Psoas muscle (tissue), 8 donors: Measurements from ENCODE around the gene TMEM163. TPM values are rescaled to one million over a fixed set of nuclear protein-coding genes. Genes with fewer than 3 reads are reported as not detected.

Source experiments
- ATAC-seq, 4 donors: fragments of 200-7000 bp; cut with Tn5 transposase; one replicate each; pipeline ENCODE4 v1.9.1; 2020; ENCODE audit warnings: moderate library complexity in 3 of 4, mild to moderate bottlenecking in 2 of 4
- DNase-seq, 2 donors: peaks; one replicate each; pipeline ENCODE4 v3.0.0-alpha.2; 2020
- H3K27ac ChIP-seq: fragments of 200-600 bp; one replicate; pipeline ENCODE4 v1.8.0; 2022
- H3K27me3 ChIP-seq, 3 donors: fragments of 200-600 bp in 1 of 3; one replicate each; pipeline versions ENCODE4 v1.6.1 to v1.8.0; 2013 to 2022; ENCODE audit warnings: low read length in 2 of 3, mild to moderate bottlenecking in 2 of 3, moderate library complexity in 1 of 3; ENCODE audit not compliant: insufficient read depth in 3 of 3
- H3K36me3 ChIP-seq, 2 donors: fragments of 200-600 bp in 1 of 2; one replicate each; pipeline versions ENCODE4 v1.6.1 to v1.8.0; 2013 to 2022; ENCODE audit warnings: low read depth in 1 of 2, mild to moderate bottlenecking in 1 of 2, moderate library complexity in 1 of 2; ENCODE audit not compliant: insufficient read depth in 1 of 2
- H3K4me1 ChIP-seq: fragments of 200-600 bp; one replicate; pipeline ENCODE4 v1.8.0; 2022
- H3K4me3 ChIP-seq: fragments of 200-600 bp; one replicate; pipeline ENCODE4 v1.8.0; 2022; ENCODE audit warnings: mild to moderate bottlenecking
- H3K9me3 ChIP-seq: fragments of 200-600 bp; one replicate; pipeline ENCODE4 v1.8.0; 2022
- CTCF ChIP-seq: fragments of 200-600 bp; IDR thresholded peaks from one replicate; pipeline ENCODE4 v1.8.0; 2022; ENCODE audit warnings: antibody characterized with exemption
- WGBS, 3 donors: extraction: QIAGEN DNeasy Blood & Tissue Kit; methylation state at CpG; one replicate each; pipeline versions ENCODE4 v1.1.6 to v1.1.7; 2013; 5-methylcytosine and 5-hydroxymethylcytosine counted together
- intact Hi-C, 2 donors: fragments of 100-400 bp; cut with DNase I; formaldehyde crosslinking; loops; one replicate each; pipeline versions ENCODE4 v1.11.0 to v1.14.2; 2022
- polyA plus RNA-seq, 3 donors: library from polyadenylated mRNA; stranded (reverse); fragments of 200-250 nt; gene quantifications; one replicate each; pipeline ENCODE4 v1.2.3, GENCODE V29; 2013
- total RNA-seq, 4 donors: library from RNA; stranded (reverse); fragmentation: NEBNext Ultra II Directional in 2 of 4; extraction: Animal tissue kit (Norgen Biotek cat#: 25700) in 2 of 4; gene quantifications; one replicate each; pipeline versions ENCODE4 v1.2.1 to v1.2.4, GENCODE V29; 2021 to 2023
- donor health status: healthy with polysubstance abuse.
- donor health status: DM: no; HTN: no; CAD: no; lungs with moderate emphysema.
- donor health status: Bipolar disorder and iron deficiency.
- donor health status: healthy.
- donor health status: DM: yes; HTN: yes; CAD: no.
- donor health status: DM: no; HTN: no; CAD: no.
- donor health status: DM: no; HTN: no; CAD: no.
- donor health status: DM: yes; HTN: yes; CAD: no.

The TMEM163 gene
- total and polyA plus RNA-seq, 7 donors, result 0.17 to 0.52 (median 0.28) TPM; not detected in 1

DNA sequence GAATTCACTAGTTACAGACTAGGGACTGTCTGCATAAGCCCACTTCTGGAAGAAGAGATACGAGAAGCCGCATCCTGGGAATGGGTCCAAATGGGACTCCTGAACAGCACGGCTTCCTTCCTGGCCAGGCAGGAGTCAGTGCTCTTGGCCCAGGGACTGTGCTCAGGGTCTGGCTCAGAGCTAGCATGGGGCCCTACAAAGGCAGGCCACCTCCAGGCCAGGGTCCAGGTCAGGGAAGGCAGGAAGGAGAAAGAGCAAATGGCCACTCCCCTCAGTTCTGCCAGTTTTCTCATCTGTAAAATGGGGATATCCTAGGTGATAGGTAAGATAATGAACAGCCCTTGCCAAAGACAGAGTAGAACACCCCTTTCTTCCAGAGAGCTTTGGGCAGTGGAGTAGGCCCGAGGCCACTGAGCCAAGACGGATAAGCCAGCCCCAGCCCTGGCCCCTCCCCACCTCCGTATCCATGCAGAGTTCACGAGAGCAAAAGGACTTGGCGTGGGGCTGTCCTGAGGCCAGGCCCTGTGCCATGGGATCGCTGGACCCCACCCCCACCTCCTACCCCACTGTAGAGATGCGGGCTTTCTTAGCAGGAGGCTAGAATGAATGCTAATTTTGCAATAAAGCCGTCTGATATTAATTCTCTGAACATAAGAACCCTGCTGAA, 274.9 kb downstream of the TMEM163 start:
- H3K9me3 ChIP-seq, result no peaks in the 10 kb centered on the region
- no peaks in the 10 kb centered on the region for H3K4me1 ChIP-seq
- no peak overlapping the region for H3K4me3 ChIP-seq
- 75 to 81% (median 80%) methylated on average over 11 of the region's 11 CpGs for WGBS, 3 donors
- H3K27me3 ChIP-seq, result no peaks in the 10 kb centered on the region
- no peaks in the 10 kb centered on the region for H3K36me3 ChIP-seq
- no peak for TF ChIP-seq CTCF
- DNase-seq (no peak), ATAC-seq (no peak)
- H3K27ac ChIP-seq, result no peak overlapping the region
- intact Hi-C loops, result no loop called here

DNA sequence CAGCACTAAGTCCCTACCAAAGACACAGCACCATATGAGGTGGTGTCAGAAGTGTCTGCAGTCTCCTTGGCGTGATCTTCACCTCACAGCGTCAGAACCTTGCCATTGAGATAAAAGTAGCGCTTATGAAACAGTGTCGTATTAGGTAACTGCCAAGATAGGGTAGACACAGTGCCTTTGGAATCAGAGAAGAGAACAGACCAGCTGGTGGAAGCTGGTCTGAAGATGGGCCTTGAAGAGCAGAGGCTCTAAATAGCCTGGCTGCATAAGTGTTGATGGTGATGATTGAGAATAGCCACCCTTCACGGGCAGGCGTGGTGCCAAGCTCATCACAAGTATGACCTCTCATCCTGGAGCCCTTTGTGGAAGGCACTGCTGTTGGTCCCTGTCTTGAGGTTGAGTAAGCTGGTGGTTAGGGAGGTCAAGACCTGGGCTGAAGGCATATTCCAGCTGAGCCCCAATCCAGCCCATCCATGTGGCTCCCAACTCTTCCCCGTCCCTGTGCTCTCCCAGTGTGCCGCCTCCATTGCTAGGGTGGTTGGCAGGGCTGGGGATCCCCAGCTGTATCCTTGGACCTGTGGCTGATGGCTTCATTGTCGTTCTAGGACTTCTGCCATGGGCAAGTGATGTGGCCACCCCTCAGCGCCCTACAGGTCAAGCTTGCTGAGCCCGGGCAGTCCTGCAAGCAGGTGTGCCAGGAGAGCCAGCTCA, 277.5 kb downstream of the TMEM163 start:
- H3K36me3 ChIP-seq, result no peaks in the 10 kb centered on the region
- ATAC-seq, result no peak
- WGBS, 3 donors, result 95 to 97% (median 96%) methylated on average over 11 of the region's 11 CpGs
- DNase-seq, result no peak
- no peak for TF ChIP-seq CTCF
- no peaks in the 10 kb centered on the region for H3K27me3 ChIP-seq
- H3K4me3 ChIP-seq, result no peak overlapping the region
- H3K27ac ChIP-seq, result no peak overlapping the region
- H3K9me3 ChIP-seq, result no peaks in the 10 kb centered on the region
- no peaks in the 10 kb centered on the region for H3K4me1 ChIP-seq
- intact Hi-C loops, result no loop called here

DNA sequence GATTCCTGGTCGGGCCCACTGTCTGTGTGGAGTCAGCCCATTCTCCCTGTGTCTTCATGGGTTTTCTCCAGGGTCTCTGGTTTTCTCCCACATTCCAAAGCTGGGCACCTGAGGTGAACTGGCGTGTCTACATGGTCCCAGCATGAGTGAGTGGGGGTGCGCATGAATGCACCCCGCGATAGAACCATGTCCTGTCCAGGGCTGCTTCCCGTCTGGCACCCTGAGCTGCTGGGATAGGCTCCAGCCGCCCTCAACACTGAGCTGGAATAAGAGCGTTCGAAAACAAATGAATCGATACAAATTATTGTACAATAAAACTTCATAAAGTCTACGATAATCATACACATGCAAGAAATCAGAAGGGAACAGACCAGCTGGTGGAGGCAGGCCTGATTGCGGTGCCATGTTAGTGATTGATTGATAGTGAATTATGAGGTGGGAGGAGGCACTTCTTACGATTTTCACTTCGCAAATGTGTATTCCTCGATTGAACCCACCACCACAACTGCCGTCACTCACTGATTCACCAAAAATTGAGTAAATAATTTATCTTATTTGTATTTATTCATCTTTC, 278.4 kb downstream of the TMEM163 start:
- Histone ChIP-seq H3K4me3 (no peak overlapping the region), H3K27ac (no peak overlapping the region), H3K27me3 (no peaks in the 10 kb centered on the region), H3K4me1 (no peaks in the 10 kb centered on the region), H3K36me3 (no peaks in the 10 kb centered on the region), H3K9me3 (no peaks in the 10 kb centered on the region)
- 96 to 98% (median 96%) methylated on average over 16 of the region's 16 CpGs for WGBS, 3 donors
- DNase-seq (no peak), ATAC-seq (no peak)
- no peak for TF ChIP-seq CTCF
- intact Hi-C loops, result no loop called here

- H3K4me1 ChIP-seq, result no peaks in the 10 kb centered on the region
- 75 to 89% (median 80%) methylated on average over 3 of the region's 3 CpGs for WGBS, 3 donors
- intact Hi-C loops, result no loop called here
- H3K4me3 ChIP-seq, result no peak overlapping the region
- no peak for DNase-seq
- no peak for ATAC-seq
- H3K27ac ChIP-seq, result no peak overlapping the region
- H3K9me3 ChIP-seq, result no peaks in the 10 kb centered on the region
- peaks cover 0 to 1% (median 0%) of the 10 kb centered on the region in 3 donors for H3K27me3 ChIP-seq
- H3K36me3 ChIP-seq, result no peaks in the 10 kb centered on the region
- no peak for TF ChIP-seq CTCF
Measured at GRCh38 chr2:134438371-134438770, 280.4 kb downstream of the TMEM163 start.
